HG03354 (cell line): ENCODE measurements around the gene CELSR1.
"Not testable (repeated sequence)": the region's sequence is repeated elsewhere in the genome, so short reads cannot be mapped to it uniquely, and the experiment has no call there.

Experiments used
- ATAC-seq: cut with Tn5 transposase; IDR thresholded peaks from one replicate; pipeline ENCODE4 v1.9.1; 2021; ENCODE audit warnings: mild to moderate bottlenecking; ENCODE audit not compliant: unreplicated experiment, poor library complexity, severe bottlenecking

Gene CELSR1

DNA sequence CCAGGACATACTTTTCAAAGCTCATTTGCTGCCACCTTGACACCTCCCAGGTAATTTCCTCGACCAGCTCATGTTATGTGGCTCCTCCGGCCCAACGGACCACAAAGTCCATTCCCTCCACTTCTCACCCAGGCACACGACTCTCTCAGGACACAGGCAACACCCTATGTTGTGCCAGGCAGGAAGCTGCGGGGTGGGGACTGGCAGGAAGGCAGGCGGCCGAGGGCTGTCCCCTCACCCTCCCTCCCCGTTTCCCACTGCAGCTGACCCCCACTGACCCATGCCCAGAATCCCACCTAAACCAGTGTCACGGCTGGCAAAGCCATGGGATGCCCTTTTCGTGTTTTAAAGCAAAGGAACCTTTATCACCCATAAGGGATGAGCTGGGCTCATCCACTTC, 20.8 kb downstream of the CELSR1 start:
- no peak for ATAC-seq

DNA sequence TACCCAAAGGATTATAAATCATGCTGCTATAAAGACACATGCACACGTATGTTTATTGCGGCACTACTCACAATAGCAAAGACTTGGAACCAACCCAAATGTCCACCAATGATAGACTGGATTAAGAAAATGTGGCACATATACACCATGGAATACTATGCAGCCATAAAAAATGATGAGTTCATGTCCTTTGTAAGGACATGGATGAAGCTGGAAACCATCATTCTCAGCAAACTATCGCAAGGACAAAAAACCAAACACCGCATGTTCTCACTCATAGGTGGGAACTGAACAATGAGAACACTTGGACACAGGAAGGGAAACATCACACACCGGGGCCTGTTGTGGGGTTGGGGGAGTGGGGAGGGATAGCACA, 21.3 kb downstream of the CELSR1 start:
- ATAC-seq: not testable (repeated sequence)

- no peak for ATAC-seq
Observed at GRCh38 chr22:46515208-46516111, 22.0 kb downstream of the CELSR1 start.

DNA sequence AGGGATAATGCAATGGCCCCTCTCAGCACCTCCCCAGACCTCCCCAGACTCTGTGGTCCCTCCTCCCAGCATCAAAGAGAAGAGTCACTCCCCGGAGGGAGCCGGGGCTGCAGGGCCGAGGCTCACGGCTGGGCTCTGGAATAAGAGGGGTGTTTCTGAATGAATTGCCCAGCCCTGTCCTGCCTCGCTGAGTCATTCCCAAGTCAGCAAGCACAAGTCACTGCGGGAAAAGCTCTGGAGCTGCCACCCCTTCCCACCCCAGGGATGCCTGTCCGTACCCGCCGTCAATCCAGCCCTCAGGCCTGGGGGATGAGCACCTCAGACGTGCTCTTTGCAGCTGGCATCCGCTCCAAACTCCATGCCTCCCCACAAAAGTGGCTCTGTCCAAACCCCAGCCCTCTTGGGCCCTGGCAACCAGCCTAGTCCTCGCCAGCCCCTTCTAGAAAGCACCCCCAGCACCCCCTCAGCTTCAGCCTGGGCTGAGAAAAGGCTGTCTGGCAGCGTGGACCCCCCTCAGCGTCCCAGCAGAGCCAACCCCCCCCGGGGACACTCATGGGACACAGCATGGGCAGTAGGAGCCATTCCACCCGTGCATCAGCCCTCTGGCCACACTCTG, 22.7 kb downstream of the CELSR1 start:
- ATAC-seq: no peak

- no peak for ATAC-seq
Observed at GRCh38 chr22:46513908-46514550, 23.4 kb downstream of the CELSR1 start.

DNA sequence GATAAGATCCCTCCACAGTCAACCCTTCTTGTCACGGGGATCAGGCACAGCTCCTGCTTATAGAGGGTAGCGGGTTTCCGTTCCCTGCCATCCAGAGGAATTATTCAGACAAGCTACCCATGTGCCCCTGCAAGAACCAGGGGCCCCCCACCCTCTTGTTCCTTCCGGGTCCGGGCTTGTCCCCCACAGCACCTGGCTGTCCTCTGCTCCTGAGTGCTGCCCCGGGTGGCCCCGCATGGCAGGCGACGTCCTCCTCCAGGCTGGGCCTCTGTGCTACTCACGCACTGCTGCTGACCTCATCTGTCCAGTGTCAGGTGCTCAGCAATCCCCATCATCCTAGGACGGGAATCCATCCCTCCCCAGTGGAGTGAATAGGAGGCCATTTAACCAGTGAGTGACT, 24.7 kb downstream of the CELSR1 start:
- no peak for ATAC-seq

DNA sequence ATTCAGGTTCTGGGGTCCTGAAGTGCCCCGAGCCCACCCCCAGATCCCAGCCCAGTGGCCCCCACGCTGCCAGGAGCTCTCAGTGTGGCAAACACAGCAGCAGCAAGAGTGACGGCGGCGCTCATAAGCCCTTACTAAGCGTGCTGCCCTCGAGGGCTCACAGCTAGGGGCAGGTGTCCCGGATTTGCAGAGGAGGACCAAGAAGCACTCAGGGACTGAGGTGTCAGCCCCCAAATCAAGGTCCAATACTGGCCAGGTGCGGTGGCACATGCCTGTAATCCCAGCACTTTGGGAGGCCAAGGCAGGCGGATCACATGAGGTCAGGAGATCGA, 25.4 kb downstream of the CELSR1 start:
- ATAC-seq: no peak

DNA sequence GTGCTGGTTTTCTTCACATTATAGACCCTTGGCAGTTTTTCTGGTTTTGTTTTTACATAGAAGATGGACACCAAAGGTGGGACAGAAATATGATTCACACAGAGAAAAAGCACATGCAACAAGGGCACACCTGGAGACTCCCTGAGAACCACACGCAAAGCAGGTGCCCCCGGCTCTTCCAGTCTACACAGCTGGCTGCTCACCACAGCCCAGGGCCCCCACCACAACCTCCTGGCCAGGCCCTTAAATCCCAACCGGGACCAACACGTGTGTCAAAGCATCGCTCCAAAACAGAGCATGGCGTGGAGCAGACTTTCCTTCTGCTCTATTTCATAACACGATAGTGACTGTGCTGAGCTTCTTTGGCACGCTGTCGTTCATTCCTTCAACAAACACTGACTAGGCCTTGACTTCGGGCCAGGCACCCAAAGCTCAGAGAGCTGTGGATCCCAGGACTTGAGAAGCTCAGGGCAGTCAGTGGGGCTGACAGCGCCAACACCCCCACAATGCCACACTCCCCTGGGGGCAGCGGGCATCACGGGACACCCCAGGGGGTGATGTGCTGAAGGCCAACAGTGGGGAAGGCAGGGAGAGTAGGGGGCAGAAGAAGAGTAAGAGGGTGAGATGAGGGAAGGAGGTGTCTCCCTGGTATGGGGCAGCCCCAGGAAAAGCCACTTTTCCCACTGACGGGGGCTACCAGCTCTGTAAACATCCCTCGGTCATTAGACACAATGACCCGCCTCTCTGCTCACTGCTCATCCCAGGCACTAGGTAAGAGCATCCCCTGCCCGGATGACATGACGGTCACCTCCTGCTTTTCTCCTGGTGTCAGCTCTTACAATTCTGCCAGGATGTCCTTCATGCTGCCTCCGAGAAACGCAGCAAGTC, 26.0 kb downstream of the CELSR1 start:
- no peak for ATAC-seq

- ATAC-seq: no peak
Observed at GRCh38 chr22:46509416-46510089, 27.9 kb downstream of the CELSR1 start.

DNA sequence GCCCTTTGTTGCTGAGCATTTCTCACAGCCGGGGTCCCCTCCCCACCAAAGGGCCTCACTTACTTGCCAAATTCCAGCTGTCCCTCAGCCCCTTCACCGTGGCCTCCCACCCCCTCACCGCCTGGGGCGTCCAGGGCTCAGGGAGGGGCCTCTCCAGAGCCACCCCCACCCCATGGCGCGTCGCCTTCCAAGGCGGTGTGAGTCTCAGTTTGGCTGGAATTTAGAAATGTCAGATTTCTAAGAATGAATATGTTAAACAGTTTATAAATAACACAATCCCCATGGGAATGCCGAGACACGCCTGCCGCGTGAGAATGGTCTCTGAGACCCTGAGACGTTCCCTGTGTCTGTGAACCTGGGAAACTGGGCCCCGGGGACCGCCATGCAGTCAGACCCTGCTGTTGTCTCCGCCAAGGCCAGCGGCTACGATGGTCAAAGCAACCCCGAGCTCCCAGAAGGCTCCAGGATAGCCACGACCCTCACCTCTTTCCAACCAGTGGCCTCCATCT, 28.9 kb downstream of the CELSR1 start:
- ATAC-seq: no peak

DNA sequence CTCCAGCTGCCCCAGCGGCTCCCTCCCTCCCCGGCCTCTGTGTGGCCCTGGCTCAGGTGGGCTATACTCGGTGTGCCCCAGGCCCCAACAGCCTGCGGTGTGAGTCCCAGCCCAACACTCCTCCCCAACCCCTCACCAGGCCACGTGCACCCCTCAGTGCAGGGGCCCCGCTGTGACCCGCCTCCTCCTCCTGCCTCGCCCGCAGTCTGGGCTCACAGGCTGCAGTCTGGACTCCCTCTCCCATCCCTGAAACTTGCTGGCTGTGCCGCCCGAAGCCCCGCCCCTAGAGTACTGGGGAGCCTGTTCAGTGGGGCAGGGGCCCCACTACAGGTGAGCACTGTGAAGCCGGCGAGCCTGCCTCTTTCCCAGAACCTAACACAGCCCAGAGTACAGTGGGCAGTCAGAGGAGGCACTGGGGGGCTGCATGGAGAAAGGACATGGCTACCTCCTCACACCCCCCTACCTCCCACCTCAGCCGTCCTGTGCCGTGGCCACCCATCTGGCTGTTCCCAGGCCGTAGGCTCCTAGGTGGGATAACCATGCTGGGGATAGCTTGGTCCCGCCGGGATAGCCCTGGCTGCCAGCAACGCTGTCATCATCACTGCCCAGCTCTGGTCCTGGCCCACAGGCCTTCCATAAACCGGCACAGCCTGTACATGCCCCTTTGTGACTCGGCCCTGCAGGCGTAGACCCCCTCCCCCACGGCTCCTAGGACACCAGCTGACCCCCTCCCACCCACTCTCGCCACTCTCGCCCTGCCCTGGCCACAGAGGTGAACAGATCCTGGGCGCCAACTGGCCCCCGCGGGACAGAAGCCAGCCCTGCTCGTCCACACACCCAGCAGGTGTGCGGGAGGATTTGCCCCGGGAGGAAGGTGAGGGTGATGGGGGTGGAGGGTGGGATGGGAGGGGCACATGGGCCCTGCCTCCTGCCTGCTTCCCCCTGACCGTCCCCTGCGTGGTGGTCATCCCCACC, 29.7 kb downstream of the CELSR1 start:
- no peak for ATAC-seq

GRCh38 chr22:46504584-46504983, 32.8 kb downstream of the CELSR1 start:
- no peak for ATAC-seq

DNA sequence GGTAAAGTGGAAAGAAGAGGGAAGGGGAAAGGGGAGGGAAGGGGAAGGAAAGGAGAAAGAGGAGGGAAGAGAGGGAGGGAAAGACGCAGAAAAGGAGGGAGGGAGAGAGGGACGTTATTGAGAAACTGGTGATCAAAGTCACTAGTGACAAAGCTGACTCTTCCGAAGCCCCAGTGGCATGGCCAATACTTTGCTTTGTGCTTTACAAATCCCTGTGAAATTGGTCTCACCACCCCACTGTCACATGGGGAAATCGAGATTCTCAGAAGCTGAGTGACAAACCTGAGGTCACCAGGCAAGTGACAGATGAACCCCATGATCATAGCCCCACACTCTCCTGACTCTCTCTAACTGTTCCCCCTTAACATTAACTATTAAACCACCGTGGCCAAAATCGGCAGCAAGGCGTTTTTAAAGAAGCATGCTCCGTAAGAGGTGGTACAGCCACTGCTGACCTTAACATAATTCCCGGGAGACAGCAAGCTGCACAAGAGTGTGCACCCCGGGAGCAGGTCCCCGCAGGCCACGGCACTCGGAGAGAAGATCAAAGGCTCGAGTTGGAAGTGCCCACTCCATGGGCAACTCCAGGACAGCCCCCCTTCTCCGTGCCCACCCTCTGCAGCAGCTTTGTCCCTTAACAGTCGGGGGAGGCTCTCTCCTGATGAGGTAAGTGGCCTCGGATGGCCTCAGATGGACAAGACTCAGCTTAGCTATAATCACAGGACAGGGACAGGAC, 34.8 kb downstream of the CELSR1 start:
- ATAC-seq: no peak

DNA sequence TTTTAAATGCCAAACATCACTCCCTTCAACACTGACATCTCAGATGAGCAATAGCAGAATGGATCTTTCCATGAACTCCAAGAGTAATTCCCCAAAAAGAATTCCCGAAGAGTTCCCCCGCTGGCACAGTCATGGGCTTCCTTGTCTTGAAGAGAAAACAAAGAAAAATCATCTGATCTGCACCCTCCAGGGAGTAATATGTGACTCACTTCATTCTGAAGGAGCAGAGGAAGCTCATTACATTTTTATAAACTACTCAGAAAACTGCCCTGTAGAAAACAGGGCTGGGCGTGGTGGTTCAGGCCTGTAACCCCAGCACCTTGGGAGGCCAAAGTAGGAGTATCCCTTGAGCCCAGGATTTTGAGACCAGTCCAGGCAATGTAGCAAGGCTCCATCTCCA, 35.7 kb downstream of the CELSR1 start:
- no peak for ATAC-seq

DNA sequence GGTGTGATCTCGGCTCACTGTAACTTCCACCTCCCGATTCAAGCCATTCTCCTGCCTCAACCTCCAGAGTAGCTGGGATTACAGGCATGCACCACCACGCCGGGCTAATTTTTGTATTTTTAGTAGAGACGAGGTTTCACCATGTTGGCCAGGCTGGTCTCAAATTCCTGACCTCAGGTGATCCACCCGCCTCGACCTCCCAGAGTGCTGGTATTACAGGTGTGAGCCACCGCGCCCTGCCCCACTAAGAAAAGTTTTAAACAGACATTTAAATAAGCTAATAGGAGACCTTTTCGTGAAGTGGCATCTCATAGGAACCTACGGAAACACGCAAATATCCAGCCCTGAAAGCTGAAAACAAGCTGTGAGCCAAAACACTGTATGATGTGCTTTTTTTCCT, 36.2 kb downstream of the CELSR1 start:
- not testable (repeated sequence) for ATAC-seq

DNA sequence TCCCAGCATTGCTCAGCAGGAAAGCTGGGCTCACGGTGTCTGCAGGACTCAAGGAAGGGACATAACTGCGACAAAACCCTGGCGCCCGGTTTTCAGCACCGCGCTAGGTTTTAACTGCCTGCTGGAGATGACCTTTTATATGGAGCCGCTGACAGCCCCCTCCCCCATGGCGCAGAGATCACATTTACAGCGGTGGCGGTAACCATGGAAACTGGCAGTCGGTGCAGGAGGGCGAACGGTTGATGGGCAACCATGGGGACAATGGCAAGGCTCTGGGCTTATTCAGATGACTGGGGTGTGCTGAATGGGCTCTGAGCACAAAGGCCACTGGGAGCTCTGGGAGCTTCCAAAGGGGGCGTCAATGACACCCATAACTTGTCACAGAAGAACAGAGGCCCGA, 37.2 kb downstream of the CELSR1 start:
- no peak for ATAC-seq

GRCh38 chr22:46499805-46500189, 37.6 kb downstream of the CELSR1 start:
- ATAC-seq: no peak

DNA sequence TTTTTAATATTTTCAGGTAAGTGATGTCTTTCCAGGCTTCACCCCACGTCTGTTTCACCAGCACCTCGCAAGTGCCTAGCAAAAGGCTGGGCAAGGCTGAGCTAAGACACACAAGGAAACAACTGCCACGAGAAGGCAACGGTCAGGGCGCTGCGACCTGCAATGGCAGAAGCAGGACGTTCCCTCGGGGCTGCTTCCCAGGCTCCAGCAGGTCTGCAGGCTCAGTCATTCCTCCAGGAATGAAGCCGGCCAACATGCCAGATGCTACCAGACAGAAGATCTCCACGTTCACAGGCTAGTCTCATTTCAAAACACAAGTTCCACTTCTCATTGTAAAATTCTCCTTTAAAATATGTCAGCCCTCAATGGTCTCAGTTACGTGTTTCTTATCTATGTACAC, 45.5 kb downstream of the CELSR1 start:
- ATAC-seq: no peak
